ENCODE results near the gene RAET1L. TPM values are rescaled to one million over a fixed set of nuclear protein-coding genes. Genes with fewer than 3 reads are reported as not detected.

RAET1L gene
- total and polyA plus RNA-seq, 8 donors, result 1.1 to 5.0 TPM; not detected in 6

GRCh38 chr6:149988550-149989346, 36.6 kb downstream of the RAET1L start:
- DNase-seq, result no peak

GRCh38 chr6:149987602-149988107, 37.7 kb downstream of the RAET1L start:
- no peak for TF ChIP-seq CTCF (IDR thresholded peaks at IDR 0.05)
- TF ChIP-seq EP300 (IDR thresholded peaks at IDR 0.05), result no peak
- no peak for TF ChIP-seq POLR2A (IDR thresholded peaks at IDR 0.05)
- TF ChIP-seq POLR2AphosphoS5 (IDR thresholded peaks at IDR 0.05), result no peak
- Histone ChIP-seq H3K36me3 (no peaks in the 10 kb centered on the region), H3K27ac (no peak overlapping the region), H3K4me1 (peaks cover 18 to 24% (median 22%) of the 10 kb centered on the region in 4 donors), H3K4me3 (no peak overlapping the region), H3K27me3 (peaks cover 15 to 92% (median 88%) of the 10 kb centered on the region in 3 donors), H3K9me3 (peaks cover 12 to 26% (median 19%) of the 10 kb centered on the region in 4 donors)
- intact Hi-C loops (cut with DNase I; ENCODE audit: low total_unique reads), result no loop called here
- 31 to 71% (median 38%) methylated on average over 2 of the region's 2 CpGs for WGBS, 5 donors
- DNase-seq, result no peak

More at GRCh38 chr6:149988550-149989346, 36.6 kb downstream of the RAET1L start:
- H3K36me3 ChIP-seq, result no peaks in the 10 kb centered on the region
- peaks cover 18 to 24% (median 22%) of the 10 kb centered on the region in 4 donors for H3K4me1 ChIP-seq
- intact Hi-C loops (cut with DNase I; ENCODE audit: low total_unique reads), result no loop called here
- no peak for TF ChIP-seq EP300 (IDR thresholded peaks at IDR 0.05)
- TF ChIP-seq POLR2A (IDR thresholded peaks at IDR 0.05), result no peak
- TF ChIP-seq CTCF (IDR thresholded peaks at IDR 0.05), result no peak
- no peak for TF ChIP-seq POLR2AphosphoS5 (IDR thresholded peaks at IDR 0.05)
- WGBS, 5 donors, result 8 to 12% (median 10%) methylated on average over 17 of the region's 17 CpGs
- H3K9me3 ChIP-seq, result peaks cover 12 to 26% (median 19%) of the 10 kb centered on the region in 4 donors
- H3K27ac ChIP-seq, result no peak overlapping the region
- no peak overlapping the region for H3K4me3 ChIP-seq
- peaks cover 15 to 95% (median 84%) of the 10 kb centered on the region in 3 donors for H3K27me3 ChIP-seq

- no peak overlapping the region for H3K27ac ChIP-seq
- H3K4me1 ChIP-seq, result peaks cover 9 to 15% (median 14%) of the 10 kb centered on the region in 4 donors
- H3K4me3 ChIP-seq, result no peak overlapping the region
- intact Hi-C loops (cut with DNase I; ENCODE audit: low total_unique reads), result no loop called here
- TF ChIP-seq POLR2A (IDR thresholded peaks at IDR 0.05) (no peak), CTCF (IDR thresholded peaks at IDR 0.05) (no peak), EP300 (IDR thresholded peaks at IDR 0.05) (no peak), POLR2AphosphoS5 (IDR thresholded peaks at IDR 0.05) (no peak)
- WGBS, 5 donors, result 16 to 33% (median 30%) methylated on average over 2 to 5 of the region's 5 CpGs
- peaks cover 12 to 26% (median 19%) of the 10 kb centered on the region in 4 donors for H3K9me3 ChIP-seq
- no peaks in the 10 kb centered on the region for H3K36me3 ChIP-seq
- peaks cover 9 to 91% (median 83%) of the 10 kb centered on the region in 3 donors for H3K27me3 ChIP-seq
- DNase-seq, result no peak
Observed at GRCh38 chr6:149985481-149985937, 39.8 kb downstream of the RAET1L start.

- DNase-seq, result no peak
- WGBS, 5 donors, result 45 to 81% (median 68%) methylated on average over 5 of the region's 5 CpGs
- Histone ChIP-seq H3K9me3 (peaks cover 12 to 26% (median 19%) of the 10 kb centered on the region in 4 donors), H3K27ac (no peak overlapping the region), H3K36me3 (no peaks in the 10 kb centered on the region), H3K27me3 (peaks cover 8 to 91% (median 80%) of the 10 kb centered on the region in 3 donors), H3K4me1 (peaks cover 2 to 8% (median 7%) of the 10 kb centered on the region in 4 donors), H3K4me3 (no peak overlapping the region)
- intact Hi-C loops (cut with DNase I; ENCODE audit: low total_unique reads), result no loop called here
- no peak for TF ChIP-seq POLR2AphosphoS5 (IDR thresholded peaks at IDR 0.05)
- no peak for TF ChIP-seq EP300 (IDR thresholded peaks at IDR 0.05)
- TF ChIP-seq POLR2A (IDR thresholded peaks at IDR 0.05), result no peak
- TF ChIP-seq CTCF (IDR thresholded peaks at IDR 0.05), result no peak
Observed at GRCh38 chr6:149984773-149985172, 40.6 kb downstream of the RAET1L start.
